Left kidney (tissue), 8 donors: ENCODE results near the gene WDR4. TPM values are rescaled to one million over a fixed set of nuclear protein-coding genes. Genes with fewer than 3 reads are reported as not detected.
"Not testable (repeated sequence)": the region's sequence is repeated elsewhere in the genome, so short reads cannot be mapped to it uniquely, and the experiment has no call there.

ENCODE experiments used
- DNase-seq: peaks from one replicate; pipeline ENCODE4 v3.0.0-alpha.2; 2013
- long read RNA-seq, 8 donors: transcript quantifications; one replicate each; lab custom pipeline, GENCODE V29; 2026
- polyA plus RNA-seq: library from polyadenylated mRNA; unstranded; fragments of 120-200 nt; gene quantifications from one replicate; pipeline ENCODE4 v1.2.1, GENCODE V29; 2013; ENCODE audit not compliant: insufficient read length

The WDR4 gene, protein sequence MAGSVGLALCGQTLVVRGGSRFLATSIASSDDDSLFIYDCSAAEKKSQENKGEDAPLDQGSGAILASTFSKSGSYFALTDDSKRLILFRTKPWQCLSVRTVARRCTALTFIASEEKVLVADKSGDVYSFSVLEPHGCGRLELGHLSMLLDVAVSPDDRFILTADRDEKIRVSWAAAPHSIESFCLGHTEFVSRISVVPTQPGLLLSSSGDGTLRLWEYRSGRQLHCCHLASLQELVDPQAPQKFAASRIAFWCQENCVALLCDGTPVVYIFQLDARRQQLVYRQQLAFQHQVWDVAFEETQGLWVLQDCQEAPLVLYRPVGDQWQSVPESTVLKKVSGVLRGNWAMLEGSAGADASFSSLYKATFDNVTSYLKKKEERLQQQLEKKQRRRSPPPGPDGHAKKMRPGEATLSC
- 11.8 TPM for polyA plus RNA-seq
- long read RNA-seq, donor 1, partial matches to known transcripts = 0 of 4 reads
- long read RNA-seq, donor 1, other reads (novel, unspliced or antisense) = 0 of 4 reads
- long read RNA-seq, donor 2, partial matches to known transcripts = 0 of 1 reads
- long read RNA-seq, donor 2, other reads (novel, unspliced or antisense) = 0 of 1 reads
- long read RNA-seq, donor 3 = 0 reads
- long read RNA-seq, donor 4 = 0 reads
- long read RNA-seq, donor 5, partial matches to known transcripts = 0 of 2 reads
- long read RNA-seq, donor 5, other reads (novel, unspliced or antisense) = 0 of 2 reads
- long read RNA-seq, donor 6, transcript WDR4-202 (11 exons, 2,122 nt) = major isoform, 5 of 5 reads
- long read RNA-seq, donor 6, partial matches to known transcripts = 0 of 5 reads
- long read RNA-seq, donor 6, other reads (novel, unspliced or antisense) = 0 of 5 reads
- long read RNA-seq, donor 7, partial matches to known transcripts = 6 of 7 reads
- long read RNA-seq, donor 7, other reads (novel, unspliced or antisense) = 0 of 7 reads
- long read RNA-seq, donor 8, partial matches to known transcripts = 47 of 58 reads
- long read RNA-seq, donor 8, other reads (novel, unspliced or antisense) = 11 of 58 reads

DNA sequence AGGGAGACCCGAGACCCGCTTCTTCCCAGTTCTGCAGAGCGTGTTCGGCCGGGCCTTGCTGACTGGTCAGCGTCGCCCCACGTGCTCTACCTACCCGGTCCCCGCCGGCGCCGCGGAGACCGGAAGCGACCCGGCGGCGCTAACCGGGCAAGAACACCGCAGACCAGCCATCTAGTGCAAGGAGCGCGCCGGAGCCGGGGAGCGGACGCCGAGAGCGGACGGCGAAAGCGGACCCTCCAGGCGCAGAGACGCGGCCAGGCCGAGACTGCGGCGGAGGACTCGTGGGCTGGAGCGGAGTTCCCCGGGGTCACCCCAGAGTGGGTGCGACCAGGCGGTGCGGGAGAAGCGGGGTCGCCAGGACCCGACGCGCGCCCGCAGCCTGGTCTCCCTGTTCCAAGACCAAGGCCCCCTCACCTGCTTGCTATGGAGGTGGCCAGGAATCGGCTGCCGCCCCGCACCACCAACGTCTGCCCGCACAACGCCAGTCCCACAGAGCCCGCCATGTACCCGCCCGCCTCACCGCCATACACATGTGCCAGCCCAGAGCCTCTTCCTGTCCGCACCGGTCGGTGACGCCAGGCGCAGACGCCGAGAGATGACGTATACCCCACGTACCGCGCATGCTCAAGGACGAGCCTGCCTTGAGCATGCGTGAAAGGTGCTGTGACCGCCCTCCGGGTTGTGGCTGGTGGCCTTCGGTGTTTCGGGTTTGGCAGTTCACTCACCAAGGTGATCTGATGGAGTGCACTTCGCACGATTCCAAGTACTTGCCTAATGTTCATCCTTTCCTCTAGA, at the start of gene WDR4:
Gene WDR4, minus strand, starts transcription at position 547 of the 795 bp plus-strand sequence. Its CDS starts 44 bp downstream, at position 503.
- DNase-seq = peak; percentile 98

DNA sequence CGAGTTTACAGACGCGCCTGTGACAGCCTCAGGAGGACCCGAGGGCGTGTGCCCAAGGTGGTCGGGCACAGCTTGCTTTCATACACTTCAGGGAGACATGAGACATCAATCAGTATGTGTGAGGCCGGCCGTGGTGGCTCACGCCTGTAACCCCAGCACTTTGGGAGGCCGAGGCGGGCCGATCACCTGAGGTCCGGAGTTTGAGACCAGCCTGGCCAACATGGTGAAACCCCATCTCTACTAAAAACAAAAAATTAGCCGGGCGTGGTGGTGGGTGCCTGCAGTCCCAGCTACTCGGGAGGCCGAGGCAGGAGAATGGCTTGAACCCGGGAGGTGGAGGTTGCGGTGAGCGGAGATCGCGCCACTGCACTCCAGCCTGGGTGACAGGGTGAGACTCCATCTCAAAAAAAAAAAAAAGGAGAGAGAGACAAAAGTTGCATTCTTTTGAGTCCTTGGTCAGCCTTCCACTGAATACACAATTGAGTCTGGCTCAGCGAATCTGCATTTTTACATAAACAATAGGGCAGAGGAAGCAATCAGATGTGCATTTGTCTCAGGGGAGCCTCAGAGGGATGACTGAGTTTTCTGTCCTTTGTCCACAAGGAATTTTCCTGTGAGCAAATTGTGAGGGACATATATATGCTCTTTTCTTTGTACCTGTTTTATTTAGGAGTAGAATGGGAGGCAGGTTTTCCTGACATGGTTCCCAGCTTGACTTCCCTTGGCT, 48.3 kb upstream of the WDR4 start:
- not testable (repeated sequence) for DNase-seq

DNA sequence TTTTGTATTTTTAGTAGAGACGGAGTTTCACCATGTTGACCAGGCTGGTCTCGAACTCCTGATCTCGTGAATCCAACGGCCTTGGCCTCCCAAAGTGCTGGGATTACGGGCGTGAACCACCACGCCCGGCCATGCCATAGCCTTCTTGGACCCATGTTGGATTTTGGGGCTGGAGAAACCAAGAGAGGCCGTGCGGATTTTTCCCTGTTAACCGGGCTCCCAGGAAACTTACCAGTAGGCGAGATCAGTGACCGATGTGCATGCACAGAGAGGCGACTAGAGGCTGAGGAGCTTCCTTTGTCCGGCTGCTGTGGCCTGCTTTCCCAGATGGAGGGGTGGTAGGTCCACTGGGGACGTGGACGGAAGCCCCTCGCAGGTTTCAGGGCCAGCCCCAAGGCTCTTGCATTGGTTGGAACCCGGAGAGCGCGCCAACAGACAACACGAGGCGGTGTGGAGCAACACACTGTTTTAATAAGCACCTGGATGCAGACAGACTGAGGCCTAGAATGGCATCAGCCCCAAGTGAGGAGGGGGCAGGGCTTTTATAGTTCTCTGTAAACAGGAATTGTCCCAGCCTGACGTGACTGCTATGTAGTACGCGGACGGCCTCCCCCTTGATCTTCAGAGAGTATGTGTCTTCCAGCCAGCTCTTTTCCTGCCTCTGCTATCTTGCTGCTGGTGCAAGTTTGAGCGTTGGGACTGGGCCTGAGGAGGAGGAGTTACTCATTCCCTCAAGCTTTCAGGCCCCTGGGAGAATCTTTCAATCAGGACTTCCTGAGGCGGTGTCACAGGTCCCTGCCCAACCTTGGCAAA, 46.0 kb upstream of the WDR4 start, which contains the start of gene ERVH48-1:
Gene ERVH48-1, minus strand, starts transcription at position 517 of the 813 bp plus-strand sequence. CDS start 6,624 bp downstream, outside the sequence.
- DNase-seq = no peak

DNA sequence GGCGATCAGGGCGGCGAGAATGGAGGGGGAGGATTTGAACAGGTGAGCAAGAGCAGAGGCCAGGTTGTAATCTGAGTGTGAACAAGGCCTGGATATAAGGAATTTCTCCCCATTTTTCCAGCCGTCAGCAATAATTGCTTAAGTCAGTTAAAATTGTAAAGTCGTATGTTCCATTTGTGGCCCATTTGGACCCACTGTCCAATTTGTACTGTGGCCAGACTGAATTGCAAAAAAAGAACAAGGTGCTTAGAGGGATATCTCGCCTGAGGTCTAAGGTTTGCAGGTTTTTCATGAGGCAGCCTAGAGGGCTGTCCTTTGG, 45.1 kb upstream of the WDR4 start:
- DNase-seq = no peak

DNA sequence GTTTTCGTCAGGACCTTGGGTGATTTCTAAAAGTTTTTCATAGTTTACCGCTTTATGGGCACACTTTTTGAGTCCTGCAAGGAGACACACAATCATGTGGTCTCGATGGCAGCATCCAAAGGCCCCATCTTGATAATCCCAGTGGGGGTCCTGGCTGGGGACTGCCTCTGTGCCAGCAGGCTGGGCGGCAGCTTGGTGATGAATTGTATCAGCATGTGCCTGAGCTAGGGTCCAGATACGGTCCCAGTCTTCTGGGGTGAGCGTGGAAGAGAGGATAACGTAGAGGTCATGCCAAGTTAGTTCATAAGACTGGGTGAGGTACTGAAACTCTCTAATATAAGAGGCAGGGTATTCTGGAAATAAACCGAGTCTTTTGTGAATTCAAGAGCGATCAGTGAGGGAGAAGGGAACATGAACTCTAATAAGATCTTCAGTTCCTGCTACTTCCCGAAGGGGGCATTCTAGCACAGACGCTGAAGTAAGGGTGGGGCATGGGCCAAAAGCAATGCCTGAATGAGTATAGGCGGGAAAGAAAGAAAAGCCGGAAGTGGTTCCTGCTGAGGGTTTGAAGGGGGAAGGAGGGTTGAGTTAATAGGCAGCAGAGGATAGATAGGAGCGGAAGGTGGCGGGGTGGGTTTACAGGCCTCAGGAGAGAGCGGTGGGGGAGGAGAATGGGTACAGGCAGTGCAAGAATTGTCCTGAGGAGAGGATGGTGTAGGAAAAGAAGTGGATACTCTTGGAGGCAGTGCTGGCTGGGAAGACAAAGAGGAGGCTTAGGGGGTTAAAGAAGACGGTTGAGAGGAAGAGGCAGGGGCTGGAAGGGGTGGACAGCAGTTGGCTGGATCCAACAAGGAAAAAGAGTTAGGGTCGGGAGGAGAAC, 44.5 kb upstream of the WDR4 start:
- peak; percentile 83 for DNase-seq

DNA sequence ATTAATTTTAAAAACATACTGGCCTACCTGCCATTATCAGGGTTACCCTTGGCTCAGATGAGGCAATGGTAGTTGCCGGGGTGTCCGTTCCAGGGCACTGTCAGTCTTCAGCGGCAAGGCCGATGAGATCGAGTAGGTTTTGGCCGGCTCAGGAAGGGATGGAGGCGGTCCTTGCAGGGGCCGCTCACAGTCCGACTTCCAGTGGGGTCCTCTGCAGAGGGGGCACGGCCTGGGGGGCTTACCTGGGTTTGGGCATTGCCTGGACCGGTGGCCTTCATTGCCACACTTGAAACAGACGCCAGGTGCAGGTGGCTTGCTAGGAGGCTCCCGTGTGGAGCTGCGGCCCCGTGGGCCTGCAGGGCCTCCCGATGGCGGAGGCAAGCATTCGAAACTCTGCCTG, 43.6 kb upstream of the WDR4 start:
- DNase-seq = no peak

DNA sequence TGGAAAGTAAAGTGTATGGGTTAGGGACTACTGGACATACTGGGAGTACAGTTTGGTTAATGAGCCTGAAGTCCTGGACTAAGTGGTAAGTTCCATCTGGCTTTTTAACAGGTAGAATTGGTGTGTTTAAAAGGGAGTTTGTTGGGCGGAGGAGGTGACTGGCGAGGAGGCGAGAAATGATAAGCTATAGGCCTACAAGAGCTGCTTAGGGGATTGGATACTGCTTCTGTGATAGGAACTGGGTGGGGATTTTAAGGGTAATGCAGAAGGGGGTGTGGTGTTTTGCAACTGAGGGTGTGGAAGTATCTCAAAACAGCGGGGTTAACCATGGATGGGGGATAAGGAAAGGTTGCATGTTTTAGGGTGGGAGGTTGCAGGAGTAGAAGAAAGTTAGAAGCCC, 42.6 kb upstream of the WDR4 start:
- DNase-seq = no peak

DNA sequence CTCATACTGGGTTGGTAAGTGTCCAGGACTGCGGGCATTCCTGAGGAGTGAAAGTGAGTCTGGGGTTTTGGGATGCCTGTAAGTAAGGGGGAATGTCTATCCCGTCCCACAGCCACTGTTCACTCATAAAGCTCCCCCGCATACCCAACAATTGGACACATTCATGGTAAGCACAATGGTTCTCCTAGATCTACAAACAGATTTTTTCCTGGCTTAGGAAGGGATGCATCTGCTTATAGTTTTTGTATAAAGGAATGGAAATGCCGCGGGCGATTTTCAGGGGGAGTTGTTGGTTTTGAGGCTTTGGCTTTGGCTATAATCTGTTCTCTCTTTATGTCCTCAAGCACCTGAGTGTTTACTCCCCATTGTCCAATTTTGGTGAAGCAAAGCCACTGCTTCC, 39.0 kb upstream of the WDR4 start:
- DNase-seq = no peak

DNA sequence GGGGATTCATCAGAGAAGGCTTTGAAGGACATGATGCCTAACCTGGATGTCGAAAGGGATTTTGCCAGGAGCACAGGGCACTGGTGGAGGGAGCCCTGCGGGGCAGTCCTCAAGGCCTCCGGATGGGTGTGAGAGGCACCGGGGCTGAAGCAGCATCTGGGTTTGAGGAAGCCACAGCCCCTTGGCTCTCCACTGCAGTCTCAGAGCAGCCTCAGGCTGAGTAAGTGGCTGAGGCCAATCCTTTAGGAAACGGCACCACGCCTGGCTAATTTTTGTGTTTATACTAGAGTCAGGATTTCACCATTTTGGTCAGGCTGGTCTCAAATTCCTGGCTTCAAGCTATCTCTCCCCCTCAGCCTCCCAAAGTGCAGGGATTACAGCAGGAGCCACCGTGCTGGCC, 34.1 kb upstream of the WDR4 start:
- no peak for DNase-seq

DNA sequence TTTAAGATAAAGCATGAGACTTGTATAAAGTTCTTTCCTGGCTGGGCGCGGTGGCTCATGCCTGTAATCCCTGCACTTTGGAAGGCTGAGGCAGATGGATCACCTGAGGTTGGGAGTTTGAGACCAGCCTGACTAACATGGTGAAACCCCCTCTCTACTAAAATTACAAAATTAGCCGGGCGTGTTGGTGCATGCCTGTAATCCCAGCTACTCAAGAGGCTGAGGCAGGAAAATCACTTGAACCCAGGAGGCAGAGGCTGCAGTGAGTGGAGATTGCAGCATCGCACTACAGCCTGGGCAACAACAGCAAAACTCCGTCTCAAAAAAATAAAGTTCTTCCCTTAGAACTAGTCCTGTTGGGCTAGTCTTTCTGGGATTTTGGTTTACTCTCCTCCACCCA, 32.6 kb upstream of the WDR4 start:
- not testable (repeated sequence) for DNase-seq

DNA sequence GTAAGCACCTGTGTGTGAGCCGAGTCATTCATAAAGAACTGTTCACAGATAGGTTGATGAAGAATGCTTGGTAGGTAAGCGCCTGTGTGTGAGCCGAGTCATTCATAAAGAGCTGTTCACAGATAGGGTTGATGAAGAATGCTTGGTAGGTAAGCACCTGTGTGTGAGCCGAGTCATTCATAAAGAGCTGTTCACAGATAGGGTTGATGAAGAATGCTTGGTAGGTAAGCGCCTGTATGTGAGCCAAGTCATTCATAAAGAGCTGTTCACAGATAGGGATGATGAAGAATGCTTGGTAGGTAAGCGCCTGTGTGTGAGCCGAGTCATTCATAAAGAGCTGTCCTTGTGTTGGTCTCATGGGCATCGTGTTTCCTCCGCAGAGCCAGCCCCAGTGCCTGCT, 29.1 kb upstream of the WDR4 start:
- DNase-seq = not testable (repeated sequence)

DNA sequence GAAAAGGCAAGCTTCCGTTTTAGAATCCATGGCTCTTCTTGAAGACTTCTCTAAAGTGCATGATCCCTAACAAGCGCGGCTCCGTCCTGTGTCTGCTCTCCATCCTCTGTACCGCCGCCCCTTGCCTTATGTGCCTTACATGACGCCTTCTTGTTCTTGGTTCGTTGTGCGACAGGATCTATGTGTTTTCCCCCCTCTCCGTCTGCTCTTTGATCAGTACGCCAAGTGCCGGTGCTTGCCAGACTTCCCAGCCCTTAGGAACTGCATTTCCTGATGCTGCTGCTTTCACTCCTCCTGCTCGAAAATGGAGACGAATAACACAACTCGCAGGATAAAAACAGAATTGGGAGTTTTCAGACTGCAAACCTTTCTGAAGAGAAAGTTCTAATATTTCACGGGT, 26.9 kb upstream of the WDR4 start:
- no peak for DNase-seq

DNA sequence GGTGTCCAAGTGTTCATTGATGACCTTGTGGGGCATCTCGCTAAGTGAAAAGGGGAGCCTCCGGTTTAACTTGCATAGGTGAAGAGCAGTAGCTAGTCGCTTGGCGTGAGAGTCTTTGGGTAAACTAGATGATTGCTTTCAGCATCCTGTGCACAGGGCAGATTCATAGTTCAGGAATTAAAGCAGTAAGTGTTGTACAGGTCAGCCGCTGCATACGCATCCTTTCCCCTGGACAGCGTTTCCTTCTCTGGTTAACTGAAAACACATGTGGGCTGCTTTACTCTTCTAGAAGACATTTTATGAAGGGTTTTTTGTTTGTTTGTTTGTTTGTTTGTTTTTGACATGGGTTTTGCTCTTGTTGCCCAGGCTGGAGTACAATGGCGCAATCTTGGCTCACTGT, 25.9 kb upstream of the WDR4 start:
- no peak for DNase-seq

DNA sequence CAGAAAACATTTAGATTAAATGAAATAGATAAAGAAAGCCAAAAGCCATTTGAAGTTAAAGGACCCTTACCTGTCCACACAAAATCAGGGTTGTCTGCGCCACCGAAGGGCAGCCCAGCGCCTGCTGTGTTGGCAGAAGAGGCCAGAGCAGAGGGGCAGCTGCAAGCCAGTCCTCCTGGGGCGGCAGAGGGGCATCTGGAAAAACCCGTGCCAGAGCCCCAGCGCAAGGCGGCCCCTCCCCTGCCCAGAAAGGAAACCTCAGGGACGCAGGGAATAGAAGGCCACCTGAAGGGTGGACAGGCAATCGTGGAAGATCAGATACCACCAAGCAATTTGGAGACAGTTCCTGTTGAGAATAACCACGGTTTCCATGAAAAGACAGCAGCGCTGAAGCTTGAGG, 24.5 kb upstream of the WDR4 start:
- no peak for DNase-seq

DNA sequence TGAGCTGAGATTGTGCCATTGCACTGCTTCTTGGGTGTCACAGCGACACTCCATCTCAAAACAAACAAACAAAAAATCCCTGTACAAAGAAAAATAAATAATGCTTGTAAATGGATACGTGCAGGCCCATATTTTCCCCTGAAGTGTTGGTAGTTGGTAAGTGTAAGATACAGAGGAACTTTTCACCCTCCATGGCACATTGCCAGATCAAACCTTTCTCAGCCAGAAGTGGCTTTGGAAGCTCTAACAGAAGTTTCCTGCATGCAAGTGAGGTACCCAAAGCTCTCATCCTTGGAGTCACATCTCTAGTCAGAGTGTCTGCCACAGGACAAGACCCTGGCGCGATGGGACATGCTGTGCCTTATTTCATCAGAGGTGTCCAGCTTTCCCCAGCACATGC, 21.1 kb upstream of the WDR4 start:
- no peak for DNase-seq

DNA sequence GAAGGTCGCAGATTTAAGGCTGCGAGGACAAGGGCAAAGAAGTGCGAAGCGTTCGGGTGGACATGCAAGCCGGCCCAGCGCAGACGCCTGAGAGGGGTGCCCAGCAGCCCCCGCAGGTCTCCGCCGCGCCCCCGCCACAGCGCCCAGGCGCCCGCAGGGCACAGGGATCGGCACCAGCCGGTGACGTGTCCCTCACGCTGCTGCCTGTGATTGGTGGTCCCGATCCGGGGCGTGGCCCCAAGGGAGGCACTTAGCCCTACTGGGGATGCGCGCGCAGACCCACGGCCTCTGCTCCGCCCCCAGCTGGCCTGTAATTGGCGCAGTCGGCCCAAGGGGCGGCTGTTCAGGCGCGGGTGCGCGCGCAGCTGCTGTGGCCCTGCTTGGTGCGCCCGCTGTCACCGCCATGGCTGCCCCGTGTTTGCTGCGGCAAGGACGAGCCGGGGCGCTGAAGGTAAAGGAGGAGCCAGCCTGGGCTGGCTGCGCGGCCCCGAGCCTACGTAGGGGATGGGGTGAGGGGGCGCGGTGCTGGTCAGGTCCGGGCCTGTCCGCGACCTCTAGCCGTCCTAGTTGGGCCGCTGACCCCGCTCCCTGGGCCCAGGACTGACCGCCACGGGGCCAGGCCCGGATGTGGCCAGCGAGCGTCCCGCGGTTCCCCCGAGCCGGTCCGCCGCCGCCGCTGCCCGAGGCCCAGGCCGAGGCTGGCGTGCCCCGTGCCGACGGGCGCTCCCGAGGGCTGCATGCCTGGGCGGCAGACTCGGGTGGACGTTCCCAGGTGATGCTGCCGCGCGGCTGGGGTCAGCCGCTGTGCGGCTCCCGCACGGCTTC, 13.8 kb upstream of the WDR4 start, which contains the start of gene NDUFV3:
Gene NDUFV3, plus strand, starts transcription at position 379 of the 825 bp plus-strand sequence. Its CDS starts 25 bp downstream, at position 404.
- peak; percentile 98 for DNase-seq

DNA sequence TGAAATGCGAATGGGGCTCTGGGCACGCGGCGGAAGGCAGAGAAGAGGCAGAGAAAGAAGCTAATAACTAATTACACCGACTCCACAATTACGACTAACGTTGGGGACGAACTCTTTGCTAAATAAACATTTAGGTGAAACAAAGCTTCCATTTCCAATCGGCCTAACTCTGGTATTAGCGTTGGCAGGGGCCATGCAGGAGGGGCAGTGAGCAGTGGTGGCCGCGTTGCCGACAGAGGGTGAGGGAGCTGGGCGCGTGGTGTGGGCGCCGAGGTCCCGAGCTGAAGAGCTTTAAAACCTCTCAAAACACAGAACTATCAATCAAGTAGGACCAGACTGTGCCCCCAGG, 13.2 kb upstream of the WDR4 start:
- DNase-seq = no peak

DNA sequence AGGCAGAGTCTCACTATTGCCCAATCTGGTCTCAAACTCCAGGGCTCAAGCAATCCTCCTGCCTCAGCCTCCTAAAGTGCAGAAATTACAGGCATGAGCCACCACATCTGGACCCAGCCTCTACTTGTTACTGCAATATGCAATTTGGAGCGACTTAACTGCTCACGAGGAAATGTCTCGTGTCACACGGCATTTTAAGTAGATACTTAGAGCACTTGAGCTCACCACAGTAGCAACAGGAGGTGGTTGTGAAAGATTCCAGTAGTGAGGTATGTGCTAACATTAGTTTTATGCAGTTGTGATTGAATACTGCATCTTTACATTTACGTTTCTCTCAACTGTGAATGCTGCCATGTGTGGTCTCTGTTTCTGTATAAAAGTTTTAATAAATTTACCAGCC, 8.0 kb upstream of the WDR4 start:
- no peak for DNase-seq
